Right forelimb (tissue), 1 donor: ENCODE results near the gene RPL36.
"Not testable (repeated sequence)": the region's sequence is repeated elsewhere in the genome, so short reads cannot be mapped to it uniquely, and the experiment has no call there.

Experiments
- DNase-seq: peaks from one replicate; pipeline ENCODE4 v3.0.0-alpha.2; 2018

RPL36 gene

GRCh38 chr19:5676105-5676771 lies 13.9 kb upstream of the RPL36 start:
- DNase-seq: no peak

- no peak for DNase-seq
Measured at GRCh38 chr19:5676772-5677105, 13.4 kb upstream of the RPL36 start.

- no peak for DNase-seq
Measured at GRCh38 chr19:5677136-5677535, 13.0 kb upstream of the RPL36 start.

- no peak for DNase-seq
Measured at GRCh38 chr19:5677580-5677979, 12.5 kb upstream of the RPL36 start.

- DNase-seq: no peak
Measured at GRCh38 chr19:5678071-5678718, 11.9 kb upstream of the RPL36 start.

GRCh38 chr19:5679289-5680083 lies 10.6 kb upstream of the RPL36 start:
- DNase-seq: no peak

- DNase-seq: no peak
Measured at GRCh38 chr19:5680084-5680436, 10.0 kb upstream of the RPL36 start.

GRCh38 chr19:5680437-5681368 lies 9.4 kb upstream of the RPL36 start, which contains the start of the genes HSD11B1L and MICOS13:
Gene HSD11B1L, plus strand, starts transcription at chr19:5681027. Its CDS starts 3,806 bp downstream, at chr19:5684833.
Gene MICOS13, minus strand, starts transcription at chr19:5680516. Its CDS starts 30 bp downstream, at chr19:5680486.
- peak; percentile 98 for DNase-seq

GRCh38 chr19:5681391-5682106 lies 8.5 kb upstream of the RPL36 start:
- no peak for DNase-seq

GRCh38 chr19:5682107-5682482 lies 8.0 kb upstream of the RPL36 start:
- no peak for DNase-seq

- peak; percentile 18 for DNase-seq
Measured at GRCh38 chr19:5683177-5683886, 6.8 kb upstream of the RPL36 start.

GRCh38 chr19:5684694-5685430 lies 5.2 kb upstream of the RPL36 start:
- no peak for DNase-seq

- no peak for DNase-seq
Measured at GRCh38 chr19:5686326-5686646, 3.8 kb upstream of the RPL36 start.

GRCh38 chr19:5686647-5687359 lies 3.3 kb upstream of the RPL36 start:
- DNase-seq: peak; percentile 97

GRCh38 chr19:5687360-5688198 lies 2.5 kb upstream of the RPL36 start:
- DNase-seq: no peak

GRCh38 chr19:5688262-5688881 lies 1.7 kb upstream of the RPL36 start:
- DNase-seq: not testable (repeated sequence)

- DNase-seq: peak; percentile 80
Measured at GRCh38 chr19:5690955-5691821, 1.1 kb downstream of the RPL36 start.
